Calu3 (cell line): ENCODE measurements around the gene RARRES2. TPM values are rescaled to one million over a fixed set of nuclear protein-coding genes. Genes with fewer than 3 reads are reported as not detected.

Source experiments
- BruUV-seq: library from RNA; stranded (reverse); fragments of 400-500 nt; replicated peaks from 2 replicates; lab custom pipeline; 2021; lab: Mats Ljungman, UMichigan
- CTCF ChIA-PET: fragments of 300-600 bp; sonication (Branson Sonifier 250); formaldehyde crosslinking; loops from one replicate; lab custom pipeline; 2022; ENCODE audit warnings: antibody characterized with exemption; lab: Charles Lee
- DNase-seq: peaks from one replicate; pipeline ENCODE4 v3.0.0; 2022
- H3K27ac Mint-ChIP-seq: one replicate; pipeline ENCODE4 v1.8.0; 2022; ENCODE audit warnings: mixed read lengths; ENCODE audit not compliant: unreplicated experiment
- H3K27me3 Mint-ChIP-seq: one replicate; pipeline ENCODE4 v1.8.0; 2022; ENCODE audit warnings: mixed read lengths; ENCODE audit not compliant: unreplicated experiment
- H3K36me3 Mint-ChIP-seq: one replicate; pipeline ENCODE4 v1.8.0; 2022; ENCODE audit warnings: mild to moderate bottlenecking, moderate library complexity, mixed read lengths; ENCODE audit not compliant: insufficient read depth, unreplicated experiment
- H3K4me1 Mint-ChIP-seq: one replicate; pipeline ENCODE4 v1.8.0; 2022; ENCODE audit warnings: mild to moderate bottlenecking, low read depth, mixed read lengths; ENCODE audit not compliant: unreplicated experiment
- H3K4me3 Mint-ChIP-seq: one replicate; pipeline ENCODE4 v1.8.0; 2022; ENCODE audit warnings: mild to moderate bottlenecking, low read depth, moderate library complexity, mixed read lengths; ENCODE audit not compliant: unreplicated experiment
- H3K9me3 Mint-ChIP-seq: one replicate; pipeline ENCODE4 v1.8.0; 2022; ENCODE audit warnings: low read depth, mixed read lengths; ENCODE audit not compliant: unreplicated experiment
- intact Hi-C: fragments of 100-400 bp; cut with micrococcal nuclease; formaldehyde crosslinking; loops from one replicate; pipeline ENCODE4 v1.10.0; 2022; ENCODE audit not compliant: unreplicated experiment
- total RNA-seq: library from RNA; stranded (reverse); gene quantifications from 2 replicates; pipeline ENCODE4 v1.2.3, GENCODE V29; 2022
- TF ChIP-seq, protein P1 (sequence below): fragments of 200-600 bp; IDR thresholded peaks from one replicate; pipeline ENCODE4 v1.8.0; 2022; ENCODE audit warnings: antibody characterized with exemption; ENCODE audit not compliant: unreplicated experiment

The RARRES2 gene
- total RNA-seq, 1 experiment from 2014 or later: 13.0 TPM

DNA sequence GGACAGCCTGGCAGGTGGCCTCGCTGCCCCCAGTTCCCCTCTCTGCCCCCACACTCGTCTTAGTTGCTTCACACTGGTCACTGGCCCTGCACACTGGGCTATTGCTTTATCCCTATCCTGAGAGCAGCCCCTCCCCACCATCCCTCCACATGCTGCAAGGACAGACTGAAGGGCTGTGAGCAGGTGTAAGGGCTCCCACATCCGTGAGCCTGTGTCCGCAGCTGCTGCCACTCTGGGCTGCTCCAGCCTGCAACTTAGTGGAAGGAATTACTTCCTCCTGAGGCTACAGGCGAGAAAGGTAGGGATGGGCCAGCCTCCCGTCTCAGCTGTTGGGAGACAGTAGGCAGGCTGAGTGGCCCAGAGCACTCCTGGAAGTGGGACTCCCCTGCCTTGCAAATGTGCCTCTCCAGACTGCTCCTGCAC, 3.8 kb downstream of the RARRES2 start:
- CTCF ChIA-PET: no interaction called here
- TF ChIP-seq, protein P1, sequence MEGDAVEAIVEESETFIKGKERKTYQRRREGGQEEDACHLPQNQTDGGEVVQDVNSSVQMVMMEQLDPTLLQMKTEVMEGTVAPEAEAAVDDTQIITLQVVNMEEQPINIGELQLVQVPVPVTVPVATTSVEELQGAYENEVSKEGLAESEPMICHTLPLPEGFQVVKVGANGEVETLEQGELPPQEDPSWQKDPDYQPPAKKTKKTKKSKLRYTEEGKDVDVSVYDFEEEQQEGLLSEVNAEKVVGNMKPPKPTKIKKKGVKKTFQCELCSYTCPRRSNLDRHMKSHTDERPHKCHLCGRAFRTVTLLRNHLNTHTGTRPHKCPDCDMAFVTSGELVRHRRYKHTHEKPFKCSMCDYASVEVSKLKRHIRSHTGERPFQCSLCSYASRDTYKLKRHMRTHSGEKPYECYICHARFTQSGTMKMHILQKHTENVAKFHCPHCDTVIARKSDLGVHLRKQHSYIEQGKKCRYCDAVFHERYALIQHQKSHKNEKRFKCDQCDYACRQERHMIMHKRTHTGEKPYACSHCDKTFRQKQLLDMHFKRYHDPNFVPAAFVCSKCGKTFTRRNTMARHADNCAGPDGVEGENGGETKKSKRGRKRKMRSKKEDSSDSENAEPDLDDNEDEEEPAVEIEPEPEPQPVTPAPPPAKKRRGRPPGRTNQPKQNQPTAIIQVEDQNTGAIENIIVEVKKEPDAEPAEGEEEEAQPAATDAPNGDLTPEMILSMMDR: no peak
- Mint-ChIP-seq H3K27ac (no peak overlapping the region), H3K4me3 (no peak overlapping the region), H3K9me3 (no peaks in the 10 kb centered on the region), H3K4me1 (peaks cover 18% of the 10 kb centered on the region), H3K27me3 (no peaks in the 10 kb centered on the region), H3K36me3 (peaks cover 26% of the 10 kb centered on the region)
- intact Hi-C loops: no loop called here
- DNase-seq: no peak
- no TSS peak for BruUV-seq

DNA sequence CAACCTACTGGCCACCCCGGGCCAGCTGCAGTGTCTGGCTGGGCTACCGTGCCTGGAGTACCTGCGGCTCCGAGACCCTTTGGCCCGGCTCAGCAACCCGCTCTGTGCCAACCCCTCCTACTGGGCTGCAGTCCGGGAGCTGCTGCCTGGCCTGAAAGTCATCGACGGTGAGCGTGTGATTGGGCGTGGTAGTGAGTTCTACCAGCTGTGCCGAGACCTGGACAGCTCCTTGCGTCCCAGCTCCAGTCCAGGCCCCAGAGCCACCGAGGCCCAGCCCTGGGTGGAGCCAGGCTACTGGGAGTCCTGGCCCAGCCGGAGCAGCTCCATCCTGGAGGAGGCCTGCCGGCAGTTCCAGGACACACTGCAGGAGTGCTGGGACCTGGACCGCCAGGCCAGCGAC, 4.2 kb downstream of the RARRES2 start:
- Mint-ChIP-seq H3K4me3 (no peak overlapping the region), H3K4me1 (peaks cover 18% of the 10 kb centered on the region), H3K27ac (no peak overlapping the region), H3K36me3 (peaks cover 26% of the 10 kb centered on the region), H3K9me3 (no peaks in the 10 kb centered on the region), H3K27me3 (no peaks in the 10 kb centered on the region)
- DNase-seq: no peak
- no TSS peak for BruUV-seq
- intact Hi-C loops: no loop called here
- TF ChIP-seq, protein P1: no peak
- CTCF ChIA-PET: no interaction called here

DNA sequence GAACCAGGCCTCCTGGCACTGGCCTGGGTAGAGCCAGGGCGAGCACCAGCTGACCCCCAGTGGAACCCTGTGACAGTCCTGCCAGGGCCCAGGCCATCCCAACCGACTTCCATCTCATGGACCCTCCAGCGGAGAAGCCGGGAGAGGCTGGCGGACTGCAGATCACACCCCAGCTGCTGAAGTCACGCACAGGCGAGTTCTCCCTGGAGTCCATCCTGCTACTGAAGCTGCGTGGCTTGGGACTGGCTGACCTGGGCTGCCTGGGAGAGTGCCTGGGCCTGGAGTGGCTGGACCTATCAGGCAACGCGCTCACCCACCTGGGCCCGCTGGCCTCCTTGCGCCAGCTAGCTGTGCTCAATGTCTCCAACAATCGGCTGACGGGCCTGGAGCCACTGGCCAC, 4.7 kb downstream of the RARRES2 start:
- Mint-ChIP-seq H3K27ac (no peak overlapping the region), H3K27me3 (no peaks in the 10 kb centered on the region), H3K4me3 (no peak overlapping the region), H3K36me3 (peaks cover 26% of the 10 kb centered on the region), H3K4me1 (peaks cover 18% of the 10 kb centered on the region), H3K9me3 (no peaks in the 10 kb centered on the region)
- TF ChIP-seq, protein P1: no peak
- no TSS peak for BruUV-seq
- no peak for DNase-seq
- intact Hi-C loops: no loop called here
- CTCF ChIA-PET: no interaction called here

DNA sequence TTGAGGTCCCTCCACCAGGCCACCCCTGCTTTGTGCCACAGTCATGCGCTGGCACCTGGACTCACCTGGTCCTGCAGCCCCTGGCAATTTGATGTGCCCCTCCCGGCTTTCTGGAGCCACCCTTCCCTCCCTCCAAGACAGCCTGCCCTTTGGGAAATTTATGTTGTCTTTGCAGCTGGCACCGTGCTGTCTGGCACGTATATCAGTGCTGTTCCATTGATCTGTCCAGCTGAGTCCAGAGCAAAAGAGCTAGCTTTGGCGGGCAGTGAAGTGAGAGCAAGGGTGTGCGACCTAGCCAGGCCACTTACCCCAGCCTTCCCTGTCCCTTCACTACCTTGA, 5.7 kb downstream of the RARRES2 start:
- TF ChIP-seq, protein P1: no peak
- Mint-ChIP-seq H3K27ac (no peak overlapping the region), H3K36me3 (peaks cover 26% of the 10 kb centered on the region), H3K9me3 (no peaks in the 10 kb centered on the region), H3K4me3 (no peak overlapping the region), H3K4me1 (peaks cover 18% of the 10 kb centered on the region), H3K27me3 (no peaks in the 10 kb centered on the region)
- CTCF ChIA-PET: no interaction called here
- BruUV-seq: no TSS peak
- DNase-seq: no peak
- intact Hi-C loops: no loop called here
